A673 (cell line): ENCODE results near the gene ENOX2.

ENCODE experiments used
- CTCF ChIP-seq: fragments of 300-800, 200-600 bp; sonication (generic); conservative IDR thresholded peaks from 2 replicates; pipeline ENCODE4 v1.5.1; 2017; ENCODE audit warnings: low read depth, mild to moderate bottlenecking, antibody characterized with exemption, low read length, moderate library complexity, mixed read lengths
- EZH2 ChIP-seq: fragments of 200-600 bp; sonication (generic); IDR thresholded peaks from 2 replicates; pipeline ENCODE4 v1.6.1; 2017; ENCODE audit warnings: borderline replicate concordance, low read depth, mild to moderate bottlenecking, mixed read lengths, antibody characterized with exemption, low read length; ENCODE audit not compliant: poor library complexity, severe bottlenecking

GRCh38 chrX:130896026-130896425, 7.0 kb downstream of the ENOX2 start:
- TF ChIP-seq EZH2 (no peak), CTCF (no peak)
